AG09309 (cell line): ENCODE measurements around the gene EEA1.

Source experiments
- DNase-seq: peaks from one replicate; pipeline ENCODE4 v3.0.0-alpha.2; 2010; ENCODE audit warnings: low read depth
- H3K4me3 ChIP-seq: 2 replicates; pipeline ENCODE4 v1.5.1; 2011; ENCODE audit warnings: mild to moderate bottlenecking, low read depth, low read length, moderate library complexity; ENCODE audit not compliant: control insufficient read depth
- TF ChIP-seq, protein P1 (sequence below): IDR thresholded peaks from 2 replicates; pipeline ENCODE4 v1.5.1; 2011; ENCODE audit warnings: mild to moderate bottlenecking, low read depth, low read length, inconsistent platforms; ENCODE audit not compliant: insufficient read depth, control insufficient read depth; ENCODE audit errors: missing control alignments

Gene EEA1

DNA sequence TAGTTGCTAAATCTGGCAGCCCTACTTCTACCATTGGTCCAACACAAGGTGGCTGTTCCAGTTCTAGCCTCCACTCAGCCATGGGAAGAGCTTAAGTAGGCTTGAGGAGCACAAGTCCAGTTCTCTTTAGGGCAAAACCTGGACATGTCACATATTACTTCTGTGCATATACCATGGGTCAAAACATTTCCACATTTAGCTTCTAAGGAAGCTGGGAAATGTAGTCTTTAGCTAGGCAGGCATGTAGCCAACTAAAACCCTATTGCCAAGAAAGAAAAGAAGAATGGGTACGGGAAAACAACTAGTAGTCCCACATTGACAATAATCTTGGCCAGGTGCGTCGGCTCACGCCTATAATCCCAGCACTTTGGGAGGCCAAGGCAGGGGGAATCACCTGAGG lies 20.9 kb upstream of the EEA1 start:
- no peak overlapping the region for H3K4me3 ChIP-seq
- TF ChIP-seq, protein P1, sequence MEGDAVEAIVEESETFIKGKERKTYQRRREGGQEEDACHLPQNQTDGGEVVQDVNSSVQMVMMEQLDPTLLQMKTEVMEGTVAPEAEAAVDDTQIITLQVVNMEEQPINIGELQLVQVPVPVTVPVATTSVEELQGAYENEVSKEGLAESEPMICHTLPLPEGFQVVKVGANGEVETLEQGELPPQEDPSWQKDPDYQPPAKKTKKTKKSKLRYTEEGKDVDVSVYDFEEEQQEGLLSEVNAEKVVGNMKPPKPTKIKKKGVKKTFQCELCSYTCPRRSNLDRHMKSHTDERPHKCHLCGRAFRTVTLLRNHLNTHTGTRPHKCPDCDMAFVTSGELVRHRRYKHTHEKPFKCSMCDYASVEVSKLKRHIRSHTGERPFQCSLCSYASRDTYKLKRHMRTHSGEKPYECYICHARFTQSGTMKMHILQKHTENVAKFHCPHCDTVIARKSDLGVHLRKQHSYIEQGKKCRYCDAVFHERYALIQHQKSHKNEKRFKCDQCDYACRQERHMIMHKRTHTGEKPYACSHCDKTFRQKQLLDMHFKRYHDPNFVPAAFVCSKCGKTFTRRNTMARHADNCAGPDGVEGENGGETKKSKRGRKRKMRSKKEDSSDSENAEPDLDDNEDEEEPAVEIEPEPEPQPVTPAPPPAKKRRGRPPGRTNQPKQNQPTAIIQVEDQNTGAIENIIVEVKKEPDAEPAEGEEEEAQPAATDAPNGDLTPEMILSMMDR: no peak
- DNase-seq: no peak

DNA sequence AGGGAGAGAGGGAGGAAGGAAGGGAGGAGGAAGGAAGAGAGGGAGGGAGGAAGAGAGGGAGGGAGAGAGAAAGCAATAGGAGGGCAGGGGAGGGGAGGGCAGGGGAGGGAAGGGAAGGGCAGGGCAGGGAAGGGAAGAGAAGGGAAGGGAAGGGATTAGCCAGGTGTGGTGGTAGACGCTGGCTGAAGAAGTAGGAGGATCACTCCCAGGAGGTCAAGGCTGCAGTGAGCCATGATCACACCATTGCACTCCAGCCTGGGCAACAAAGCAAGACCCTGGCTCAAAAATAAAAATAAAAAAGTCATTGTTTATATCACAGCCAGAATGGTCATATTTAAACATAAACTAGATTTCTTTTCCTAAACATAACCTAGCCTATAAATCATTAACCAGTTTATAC lies 20.4 kb upstream of the EEA1 start:
- TF ChIP-seq, protein P1: no peak
- H3K4me3 ChIP-seq: no peak overlapping the region
- DNase-seq: no peak

DNA sequence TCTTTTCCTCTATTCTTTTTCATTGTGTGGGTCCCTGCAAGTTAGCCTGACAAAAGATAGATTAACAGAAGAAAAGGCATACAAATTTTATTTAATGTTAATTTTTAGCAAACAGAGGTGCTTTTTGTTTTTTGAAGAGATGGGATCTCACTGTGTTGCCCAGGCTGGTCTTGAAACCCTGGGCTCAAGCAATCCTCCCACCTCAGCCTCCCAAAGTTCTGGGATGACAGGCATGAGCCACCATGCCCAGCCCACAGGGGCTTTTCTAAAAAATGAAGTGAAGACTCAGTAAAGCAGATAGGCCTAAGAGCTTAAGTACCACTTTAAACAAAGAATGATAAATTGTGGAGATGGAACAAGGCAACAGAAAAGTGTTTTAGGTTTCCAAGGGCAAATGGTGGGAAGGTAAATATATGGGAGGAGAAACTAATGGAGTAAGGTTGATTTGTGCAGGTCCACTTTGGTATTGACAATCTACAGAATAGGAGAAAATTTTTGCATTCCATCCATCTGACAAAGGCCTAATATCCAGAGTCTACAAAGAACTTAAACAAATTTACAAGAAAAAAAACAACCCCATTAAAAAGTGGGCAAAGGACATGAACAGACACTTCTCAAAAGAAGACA lies 18.6 kb upstream of the EEA1 start:
- H3K4me3 ChIP-seq: no peak overlapping the region
- TF ChIP-seq, protein P1: no peak
- DNase-seq: no peak

DNA sequence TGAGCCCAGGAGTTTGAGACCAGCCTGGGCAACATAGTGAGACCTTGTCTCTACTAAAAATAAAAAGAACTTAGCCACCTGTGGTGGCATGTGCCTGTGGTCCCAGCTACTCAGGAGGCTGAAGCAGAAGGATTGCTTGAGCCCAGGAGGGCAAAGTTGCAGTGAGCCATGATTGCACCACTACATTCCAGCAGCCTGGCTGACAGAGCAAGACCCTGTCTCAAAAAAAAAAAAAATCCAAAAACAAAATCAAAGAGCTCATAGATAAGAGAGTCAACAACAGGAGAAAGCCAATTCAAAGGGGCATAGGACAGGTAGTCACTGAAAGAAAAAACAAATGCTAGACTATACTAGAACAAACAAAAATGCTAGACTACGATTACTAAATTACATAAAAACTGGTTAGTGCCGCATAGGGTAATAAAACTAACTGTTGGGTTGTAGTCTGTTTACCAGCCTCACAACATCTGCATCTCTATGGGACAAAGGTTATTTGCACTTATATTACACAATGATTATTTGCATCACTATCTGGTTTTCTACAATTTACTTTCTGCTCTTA lies 16.6 kb upstream of the EEA1 start:
- H3K4me3 ChIP-seq: no peak overlapping the region
- TF ChIP-seq, protein P1: no peak
- DNase-seq: no peak

DNA sequence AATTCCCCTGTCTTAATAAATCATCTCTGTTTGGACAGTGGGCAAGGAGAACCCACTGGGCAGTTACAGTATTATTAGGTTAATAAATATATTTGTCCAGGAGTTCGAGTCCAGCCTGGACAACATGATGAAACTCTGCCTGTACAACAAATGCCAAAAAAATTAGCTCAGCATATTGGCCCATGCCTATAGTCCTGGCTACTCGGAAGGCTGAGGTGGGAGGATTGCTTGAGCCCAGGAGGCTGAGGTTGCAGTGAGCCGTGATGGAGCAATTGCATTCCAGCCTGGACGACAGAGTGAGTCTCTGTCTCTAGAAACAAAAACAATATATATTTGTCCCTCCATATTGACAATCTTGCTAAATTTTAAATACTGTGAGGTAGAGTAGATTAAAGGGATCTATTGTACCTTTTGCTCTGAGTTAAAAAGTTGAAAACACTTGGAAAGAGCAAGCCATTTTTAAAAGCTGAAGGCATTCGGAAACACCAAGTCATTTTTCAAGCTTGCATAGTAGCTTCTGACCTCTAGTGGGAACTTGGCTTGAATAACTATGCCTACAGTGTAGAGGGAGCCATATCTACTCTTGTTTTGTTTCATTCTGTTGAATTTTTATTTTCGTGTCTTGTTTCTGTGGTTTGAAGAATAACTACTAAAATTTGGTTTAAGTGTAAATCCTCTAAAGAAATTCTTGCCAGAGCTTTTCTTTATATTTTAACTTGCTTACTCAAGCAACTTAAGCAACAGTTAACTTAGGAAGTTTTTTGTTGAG lies 14.6 kb upstream of the EEA1 start:
- TF ChIP-seq, protein P1: no peak
- no peak overlapping the region for H3K4me3 ChIP-seq
- DNase-seq: no peak

DNA sequence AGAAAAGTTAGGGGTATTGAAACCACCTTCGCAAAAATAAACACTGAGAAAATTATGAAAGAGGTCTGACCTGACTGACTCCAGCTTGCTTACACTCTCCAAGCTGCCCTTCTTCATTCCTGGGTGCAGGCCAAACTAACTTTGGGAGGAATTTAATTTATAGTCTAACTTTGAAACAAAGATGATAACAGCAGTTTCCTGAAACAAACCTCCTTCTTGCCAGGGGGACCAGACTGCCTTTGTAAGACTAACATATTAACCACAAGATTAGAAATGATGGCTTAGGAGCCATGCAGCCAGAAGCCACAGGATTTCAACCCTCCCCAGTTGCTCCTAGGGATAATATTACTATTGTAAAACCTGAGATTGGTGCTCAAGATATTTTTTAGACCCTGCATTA lies 13.8 kb upstream of the EEA1 start:
- TF ChIP-seq, protein P1: no peak
- DNase-seq: peak; percentile 79
- no peak overlapping the region for H3K4me3 ChIP-seq
